ENCODE data around the gene TNKS1BP1.
"Not testable (repeated sequence)": the region's sequence is repeated elsewhere in the genome, so short reads cannot be mapped to it uniquely, and the experiment has no call there.

Gene TNKS1BP1

DNA sequence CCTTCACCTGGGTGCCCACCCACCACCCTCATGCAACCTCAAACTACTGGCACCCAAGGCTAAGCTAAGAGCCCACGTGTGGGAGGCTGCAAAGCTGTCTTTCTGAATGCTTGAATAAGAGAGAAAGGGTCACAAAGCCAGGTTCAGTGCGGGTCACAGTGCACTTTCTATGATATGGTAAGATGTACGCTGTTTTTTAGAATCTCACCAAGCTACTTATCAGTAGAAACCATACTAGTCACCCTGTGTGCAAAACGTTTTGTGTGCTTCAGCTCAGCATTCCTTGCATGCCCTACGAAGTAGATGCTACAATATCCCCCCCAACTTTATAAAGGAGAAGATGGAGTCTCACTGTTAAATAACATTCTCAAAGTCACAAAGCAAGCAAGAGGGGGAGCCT, 28.3 kb upstream of the TNKS1BP1 start:
- DNase-seq, result no peak

- peak; percentile 59 for DNase-seq
These were observed 24.9 kb upstream of the TNKS1BP1 start for GRCh38 chr11:57349491-57350274.

- no peak for DNase-seq
These were observed 24.0 kb upstream of the TNKS1BP1 start for GRCh38 chr11:57348636-57349313.

- DNase-seq, result no peak
These were observed 23.3 kb upstream of the TNKS1BP1 start for GRCh38 chr11:57348052-57348451.

DNA sequence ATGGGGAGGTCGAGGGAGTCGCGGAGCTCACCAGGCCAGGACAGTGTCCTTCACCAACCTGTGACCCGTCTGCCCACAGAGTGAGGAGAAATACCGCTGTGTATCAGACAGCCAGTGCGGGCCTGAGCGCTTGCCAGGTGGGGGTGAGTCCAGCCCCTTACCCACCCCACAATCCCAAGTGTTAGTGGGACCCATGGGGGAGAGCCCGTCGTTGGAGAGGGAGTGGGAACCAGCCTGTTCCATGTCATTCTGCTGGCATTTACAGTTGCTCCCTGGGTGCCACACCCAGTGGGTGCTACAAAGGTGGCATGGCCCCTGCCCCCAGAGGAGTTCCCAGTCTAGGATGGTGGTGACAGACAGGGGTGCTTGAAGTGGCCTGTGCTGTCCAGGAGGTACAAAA, 22.6 kb upstream of the TNKS1BP1 start:
- no peak for DNase-seq

- DNase-seq, result peak; percentile 87
These were observed 20.9 kb upstream of the TNKS1BP1 start for GRCh38 chr11:57345555-57346211.

GRCh38 chr11:57344826-57345225, 20.1 kb upstream of the TNKS1BP1 start:
- no peak for DNase-seq

GRCh38 chr11:57343825-57344224, 19.1 kb upstream of the TNKS1BP1 start:
- DNase-seq, result peak; percentile 61

- DNase-seq, result no peak
These were observed 17.9 kb upstream of the TNKS1BP1 start for GRCh38 chr11:57342702-57343101.

DNA sequence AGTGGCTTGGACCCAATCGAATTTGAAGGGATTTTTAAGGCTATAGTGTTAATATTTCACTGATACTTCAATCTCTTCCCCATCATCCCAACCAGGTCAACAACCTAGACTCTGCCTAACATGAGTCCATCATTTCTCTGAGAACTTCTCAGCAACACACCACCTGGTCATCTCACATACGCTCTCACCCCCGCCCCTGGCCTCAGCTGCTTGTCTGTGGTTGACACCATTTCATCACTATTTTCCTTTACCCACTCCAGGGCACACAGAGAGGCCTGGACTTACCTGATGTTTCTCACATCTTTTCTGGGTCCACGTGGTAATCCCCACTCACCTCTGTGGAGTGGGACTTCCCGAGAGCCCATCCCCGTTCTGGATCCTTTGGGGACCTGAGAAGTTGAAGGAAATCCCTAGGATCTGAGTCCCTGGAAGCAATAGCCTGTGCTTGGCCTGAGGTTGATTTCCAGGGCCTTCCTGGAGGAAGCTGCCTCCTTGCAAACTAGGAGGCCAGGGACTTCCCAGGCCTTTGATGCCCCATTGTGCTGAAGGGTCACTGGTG, 16.6 kb upstream of the TNKS1BP1 start:
- DNase-seq, result no peak

DNA sequence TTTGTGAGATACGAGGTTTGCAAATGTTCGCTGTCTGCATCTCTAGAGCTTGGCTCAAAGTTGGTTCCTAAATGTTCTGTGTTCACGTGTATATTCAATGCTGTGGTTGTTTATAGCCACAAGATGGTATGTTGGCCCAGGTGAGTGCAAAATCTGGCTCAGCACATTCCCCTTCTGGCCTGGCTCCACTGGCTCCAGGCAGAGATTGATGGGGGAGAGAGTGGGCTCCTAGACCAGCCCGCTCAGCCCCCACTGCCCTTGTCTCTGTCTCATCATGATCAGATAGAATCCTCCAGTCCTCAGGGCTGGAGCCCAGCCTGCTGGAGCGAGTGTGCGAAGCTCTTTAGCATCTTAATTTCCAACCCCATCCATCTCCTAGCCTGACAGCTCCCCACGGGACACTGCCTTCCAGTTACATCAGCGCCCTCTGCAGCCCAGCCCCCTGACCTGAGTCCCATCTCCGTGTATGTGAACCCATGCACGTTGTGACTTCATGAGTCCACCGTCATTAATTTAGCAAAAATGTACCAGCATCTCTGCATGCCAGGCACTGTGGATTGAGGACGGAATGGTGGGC, 15.4 kb upstream of the TNKS1BP1 start:
- DNase-seq, result peak; percentile 72

DNA sequence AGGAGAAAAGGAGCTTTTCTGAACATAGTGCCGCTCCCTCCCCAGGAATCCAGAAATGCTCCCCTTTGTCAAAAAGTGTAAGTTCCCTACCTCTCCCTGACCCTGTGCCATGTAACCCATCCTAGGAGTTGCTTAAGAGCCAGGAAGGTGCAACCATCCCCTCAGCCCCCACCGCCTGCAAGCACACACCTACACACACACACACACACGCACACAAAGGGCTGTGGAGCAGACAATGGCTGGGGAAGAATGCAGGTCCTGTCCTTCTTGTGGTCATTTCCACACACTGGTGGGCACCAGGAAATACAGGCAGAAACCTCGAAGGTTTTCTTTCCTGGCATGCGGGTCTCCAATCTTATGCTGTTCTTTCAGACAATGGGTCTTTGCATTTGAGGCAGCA, 14.6 kb upstream of the TNKS1BP1 start:
- no peak for DNase-seq

- no peak for DNase-seq
These were observed 13.4 kb upstream of the TNKS1BP1 start, which contains the start of gene P2RX3 for GRCh38 chr11:57338142-57338541. P2RX3 (plus strand) TSS chr11:57338352; CDS start chr11:57338551, 199 bp downstream.

- not testable (repeated sequence) for DNase-seq
These were observed 12.1 kb upstream of the TNKS1BP1 start for GRCh38 chr11:57336856-57337255.

- DNase-seq, result peak; percentile 43
These were observed 11.4 kb upstream of the TNKS1BP1 start for GRCh38 chr11:57336111-57336666.

- DNase-seq, result peak; percentile 97
These were observed 10.8 kb upstream of the TNKS1BP1 start, which contains the start of gene SSRP1 for GRCh38 chr11:57335343-57336110. SSRP1 (minus strand) TSS chr11:57335892; CDS start chr11:57335121, 771 bp downstream.

GRCh38 chr11:57335023-57335342, 10.2 kb upstream of the TNKS1BP1 start:
- DNase-seq, result no peak

GRCh38 chr11:57332694-57333440, 8.1 kb upstream of the TNKS1BP1 start:
- DNase-seq, result no peak

DNA sequence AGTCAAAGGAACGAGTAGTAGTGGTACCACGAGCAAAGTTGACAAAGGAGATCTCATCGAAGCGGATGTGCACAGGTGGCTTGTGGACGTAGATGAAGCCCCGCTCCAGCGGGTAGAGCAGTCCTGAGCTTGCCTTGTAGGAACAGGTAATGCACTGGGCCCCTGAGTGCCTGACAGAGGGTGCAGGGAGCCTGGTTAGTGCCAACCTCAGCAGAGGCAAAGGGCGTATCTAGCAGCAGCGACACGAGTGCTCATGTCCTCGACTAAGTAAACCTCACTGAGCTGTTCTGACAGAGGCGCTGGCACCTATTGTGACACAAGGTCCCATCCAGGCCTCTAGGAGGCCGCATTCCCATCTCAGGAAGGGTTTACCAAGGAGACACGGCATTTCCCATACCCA, 7.0 kb upstream of the TNKS1BP1 start:
- no peak for DNase-seq

- DNase-seq, result no peak
These were observed 5.3 kb upstream of the TNKS1BP1 start for GRCh38 chr11:57330029-57330428.

- no peak for DNase-seq
These were observed 3.0 kb upstream of the TNKS1BP1 start for GRCh38 chr11:57327721-57328120.
